Spleen (tissue), 11 donors: ENCODE results near the gene TP53BP1. TPM values are rescaled to one million over a fixed set of nuclear protein-coding genes. Genes with fewer than 3 reads are reported as not detected.
A peak's percentile ranks its signal among the peaks of the same experiment; 100 is the strongest.

Source experiments
- DNase-seq: peaks from one replicate; pipeline ENCODE4 v3.0.0-alpha.2; 2020
- H3K27ac ChIP-seq, 8 donors: fragments of 200-600 bp; sonication (generic) in 7 of 8; 1 replicate in 4 of 8; 2 replicates in 4 of 8; pipeline versions ENCODE4 v1.5.0 to v1.8.0; 2016 to 2021; ENCODE audit warnings: inconsistent platforms in 4 of 8, mild to moderate bottlenecking in 4 of 8, moderate library complexity in 1 of 8
- H3K27me3 ChIP-seq, 7 donors: fragments of 200-600 bp; sonication (generic) in 6 of 7; replicated peaks in 1 of 7; 1 replicate in 4 of 7; 2 replicates in 3 of 7; pipeline versions ENCODE4 v1.5.0 to v1.8.0; 2016 to 2021; ENCODE audit warnings: inconsistent platforms in 3 of 7, mild to moderate bottlenecking in 1 of 7
- H3K36me3 ChIP-seq, 6 donors: fragments of 200-600 bp; sonication (generic) in 5 of 6; 1 replicate in 4 of 6; 2 replicates in 2 of 6; pipeline versions ENCODE4 v1.5.0 to v1.8.0; 2016 to 2021; ENCODE audit warnings: inconsistent platforms in 2 of 6
- H3K4me1 ChIP-seq, 6 donors: fragments of 200-600 bp; sonication (generic) in 5 of 6; 1 replicate in 3 of 6; 2 replicates in 3 of 6; pipeline versions ENCODE4 v1.5.0 to v1.8.0; 2016 to 2021; ENCODE audit warnings: inconsistent platforms in 3 of 6
- H3K4me3 ChIP-seq, 8 donors: fragments of 200-600 bp; sonication (generic) in 7 of 8; 1 replicate in 4 of 8; 2 replicates in 4 of 8; pipeline versions ENCODE4 v1.5.0 to v1.8.0; 2016 to 2021; ENCODE audit warnings: inconsistent platforms in 4 of 8, mild to moderate bottlenecking in 4 of 8, moderate library complexity in 2 of 8
- H3K9me3 ChIP-seq, 8 donors: fragments of 200-600 bp; sonication (generic) in 7 of 8; 1 replicate in 4 of 8; 2 replicates in 4 of 8; pipeline versions ENCODE4 v1.5.0 to v1.8.0; 2016 to 2021; ENCODE audit warnings: inconsistent platforms in 4 of 8
- POLR2A ChIP-seq, 3 donors: fragments of 450-650 bp; IDR thresholded peaks; one replicate each; pipeline ENCODE4 v1.5.1; 2017; ENCODE audit warnings: antibody characterized with exemption in 3 of 3, mild to moderate bottlenecking in 1 of 3
- POLR2AphosphoS5 ChIP-seq, 3 donors: sonication (generic); formaldehyde crosslinking; IDR thresholded peaks; one replicate each; pipeline ENCODE4 v1.5.1; 2017; ENCODE audit warnings: antibody characterized with exemption in 3 of 3
- WGBS, 5 donors: extraction: QIAGEN DNeasy Blood & Tissue Kit in 3 of 5; methylation state at CpG; one replicate each; pipeline versions ENCODE4 v1.1.5 to v1.1.7; 2013 to 2018; 5-methylcytosine and 5-hydroxymethylcytosine counted together
- intact Hi-C: fragments of 100-400 bp; cut with DNase I; formaldehyde crosslinking; loops from one replicate; pipeline ENCODE4 v1.15.0; 2023; ENCODE audit warnings: low total_unique reads
- polyA plus RNA-seq, 3 donors: library from polyadenylated mRNA; stranded (reverse); fragments of 200-250 nt; gene quantifications; one replicate each; pipeline ENCODE4 v1.2.1, GENCODE V29; 2013
- total RNA-seq, 7 donors: library from RNA; depleted of rRNA in 3 of 7; stranded (reverse); fragments of >200 nt in 3 of 7; fragmentation: NEBNext Ultra II Directional in 4 of 7; extraction: Animal tissue kit (Norgen Biotek cat#: 25700) in 4 of 7; gene quantifications; one replicate each; pipeline versions ENCODE4 v1.1.0 to v1.2.1, GENCODE V29; 2016 to 2021
- TF ChIP-seq, protein P1 (sequence below), 11 experiments: fragments of 200-600 bp in 7 of 11; fragments of 450-650 bp in 4 of 11; sonication (generic) in 4 of 11; IDR thresholded peaks in 8 of 11; conservative IDR thresholded peaks in 3 of 11; 1 replicate in 7 of 11; 2 replicates in 4 of 11; pipeline versions ENCODE4 v1.4.0 to v1.8.0; 2016 to 2021; ENCODE audit warnings: antibody characterized with exemption in 11 of 11, inconsistent platforms in 4 of 11, mild to moderate bottlenecking in 1 of 11
- donor health status: healthy with polysubstance abuse.
- donor health status: DM: no; HTN: no; CAD: no; lungs with moderate emphysema.
- donor health status: DM: no; HTN: no; CAD: no.
- donor health status: Bipolar disorder and iron deficiency.
- donor health status: healthy.
- donor health status: DM: no; HTN: no; CAD: no.
- donor health status: DM: yes; HTN: yes; CAD: no.

Gene TP53BP1
- total and polyA plus RNA-seq, 10 donors, result 7.2 to 55.4 (median 41.1) TPM

DNA sequence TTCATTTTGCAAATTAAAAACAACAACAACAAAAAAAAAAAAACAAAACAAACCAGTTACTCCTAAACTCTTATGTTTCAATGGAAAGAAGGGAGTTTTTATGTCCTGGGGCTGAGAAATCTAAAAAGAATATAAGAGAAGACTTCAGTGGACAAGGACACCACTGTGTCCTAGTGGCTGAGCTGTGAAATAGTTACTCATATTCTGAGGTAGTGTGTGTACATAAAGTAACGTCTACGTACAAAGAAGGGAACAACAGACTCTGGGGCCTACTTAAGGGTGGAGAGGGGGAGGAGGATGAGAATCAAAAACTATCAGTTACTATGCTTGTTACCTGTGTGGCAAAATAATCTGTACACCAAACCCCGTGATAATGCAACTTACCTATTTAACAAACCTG, 6.0 kb upstream of the TP53BP1 start:
- Histone ChIP-seq H3K9me3 (no peaks in the 10 kb centered on the region), H3K4me3 (no peak overlapping the region), H3K27ac (no peak overlapping the region), H3K27me3 (no peaks in the 10 kb centered on the region), H3K36me3 (no peaks in the 10 kb centered on the region), H3K4me1 (peaks cover 0 to 3% (median 0%) of the 10 kb centered on the region in 6 donors)
- TF ChIP-seq POLR2AphosphoS5 (IDR thresholded peaks at IDR 0.05) (no peak), POLR2A (IDR thresholded peaks at IDR 0.05) (no peak)
- TF ChIP-seq, protein P1, sequence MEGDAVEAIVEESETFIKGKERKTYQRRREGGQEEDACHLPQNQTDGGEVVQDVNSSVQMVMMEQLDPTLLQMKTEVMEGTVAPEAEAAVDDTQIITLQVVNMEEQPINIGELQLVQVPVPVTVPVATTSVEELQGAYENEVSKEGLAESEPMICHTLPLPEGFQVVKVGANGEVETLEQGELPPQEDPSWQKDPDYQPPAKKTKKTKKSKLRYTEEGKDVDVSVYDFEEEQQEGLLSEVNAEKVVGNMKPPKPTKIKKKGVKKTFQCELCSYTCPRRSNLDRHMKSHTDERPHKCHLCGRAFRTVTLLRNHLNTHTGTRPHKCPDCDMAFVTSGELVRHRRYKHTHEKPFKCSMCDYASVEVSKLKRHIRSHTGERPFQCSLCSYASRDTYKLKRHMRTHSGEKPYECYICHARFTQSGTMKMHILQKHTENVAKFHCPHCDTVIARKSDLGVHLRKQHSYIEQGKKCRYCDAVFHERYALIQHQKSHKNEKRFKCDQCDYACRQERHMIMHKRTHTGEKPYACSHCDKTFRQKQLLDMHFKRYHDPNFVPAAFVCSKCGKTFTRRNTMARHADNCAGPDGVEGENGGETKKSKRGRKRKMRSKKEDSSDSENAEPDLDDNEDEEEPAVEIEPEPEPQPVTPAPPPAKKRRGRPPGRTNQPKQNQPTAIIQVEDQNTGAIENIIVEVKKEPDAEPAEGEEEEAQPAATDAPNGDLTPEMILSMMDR (IDR thresholded peaks at IDR 0.05 in 8 of 11, conservative IDR thresholded peaks at IDR 0.05 in 3 of 11), result no peak
- no peak for DNase-seq
- 77 to 80% (median 79%) methylated on average over 3 of the region's 3 CpGs for WGBS, 5 donors
- intact Hi-C loops, result no loop called here

DNA sequence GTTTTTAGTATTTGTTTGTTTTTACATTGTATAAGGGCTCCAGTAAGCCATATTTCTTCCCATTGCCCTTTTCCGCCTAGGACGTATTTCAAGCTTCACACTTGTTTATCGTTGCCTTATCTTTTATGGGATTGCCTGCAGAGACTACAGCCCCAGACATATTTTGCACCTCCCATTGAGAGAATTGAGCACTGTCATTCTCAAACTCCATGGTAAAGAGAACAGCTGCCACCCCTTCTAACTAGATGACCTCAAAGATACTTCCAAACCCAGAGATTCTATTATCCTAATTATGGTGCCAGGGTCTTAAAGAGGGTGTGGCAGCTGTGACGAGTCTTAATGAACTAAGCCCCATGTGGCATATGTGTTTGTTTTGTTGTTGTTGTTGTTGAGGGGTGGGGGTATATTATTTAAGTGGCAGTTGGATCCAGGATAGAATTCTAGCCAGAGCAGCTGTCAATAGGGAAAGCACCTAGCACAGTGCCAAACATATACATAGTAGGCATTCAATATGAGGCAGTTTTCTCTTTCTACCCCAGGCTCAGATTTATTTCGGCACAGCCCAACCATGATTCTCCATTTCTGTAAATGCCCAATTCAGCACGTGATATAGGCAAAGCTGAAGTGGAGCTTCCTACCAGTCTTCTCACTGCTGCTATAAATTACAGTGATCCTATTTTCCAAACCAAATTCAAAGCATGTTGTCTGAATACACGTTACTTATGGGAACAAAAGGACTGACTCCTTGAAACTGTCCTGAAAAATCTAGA, 932 bp upstream of the TP53BP1 start:
- peaks cover 6 to 46% (median 23%) of the 10 kb centered on the region in 6 donors for H3K4me1 ChIP-seq
- H3K27me3 ChIP-seq, result no peaks in the 10 kb centered on the region
- peaks cover 0 to 26% (median 6%) of the 10 kb centered on the region in 6 donors for H3K36me3 ChIP-seq
- TF ChIP-seq, protein P1 (IDR thresholded peaks at IDR 0.05 in 8 of 11, conservative IDR thresholded peaks at IDR 0.05 in 3 of 11), result no peak
- TF ChIP-seq POLR2AphosphoS5 (IDR thresholded peaks at IDR 0.05) (no peak), POLR2A (IDR thresholded peaks at IDR 0.05) (no peak)
- peak overlapping the region in 6 of 8 donors; percentile 75 to 90 (median 86) for H3K4me3 ChIP-seq
- intact Hi-C loops, result no loop called here
- no peak for DNase-seq
- no peaks in the 10 kb centered on the region for H3K9me3 ChIP-seq
- WGBS, 5 donors, result 73 to 78% (median 77%) methylated on average over 7 of the region's 7 CpGs
- peak overlapping the region in 7 of 8 donors; percentile 71 to 91 (median 86) for H3K27ac ChIP-seq

DNA sequence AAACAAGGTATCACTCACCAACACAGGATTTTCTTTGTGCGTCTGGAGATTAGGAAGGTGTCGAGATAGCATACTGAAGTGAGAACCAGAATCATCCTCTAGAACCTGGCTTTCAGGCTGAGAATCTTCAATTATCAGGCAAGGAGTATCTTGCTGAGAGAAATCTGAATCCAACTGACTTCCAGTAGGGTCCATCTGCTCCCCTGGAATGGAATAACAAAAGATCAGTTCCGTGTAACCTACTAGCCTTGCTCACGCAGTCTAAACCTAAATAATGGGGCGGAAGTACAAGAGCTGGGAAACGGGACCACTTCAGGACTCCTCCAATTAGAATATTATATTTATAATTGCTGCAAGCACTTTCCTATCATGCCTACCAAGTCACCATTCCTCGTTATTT, 690 bp downstream of the TP53BP1 start:
- WGBS, 5 donors, result 17 to 24% (median 19%) methylated on average over 7 of the region's 7 CpGs
- peak overlapping the region; percentile 63 to 91 (median 86) for H3K27ac ChIP-seq
- H3K4me1 ChIP-seq, result peaks cover 6 to 49% (median 25%) of the 10 kb centered on the region in 6 donors

DNA sequence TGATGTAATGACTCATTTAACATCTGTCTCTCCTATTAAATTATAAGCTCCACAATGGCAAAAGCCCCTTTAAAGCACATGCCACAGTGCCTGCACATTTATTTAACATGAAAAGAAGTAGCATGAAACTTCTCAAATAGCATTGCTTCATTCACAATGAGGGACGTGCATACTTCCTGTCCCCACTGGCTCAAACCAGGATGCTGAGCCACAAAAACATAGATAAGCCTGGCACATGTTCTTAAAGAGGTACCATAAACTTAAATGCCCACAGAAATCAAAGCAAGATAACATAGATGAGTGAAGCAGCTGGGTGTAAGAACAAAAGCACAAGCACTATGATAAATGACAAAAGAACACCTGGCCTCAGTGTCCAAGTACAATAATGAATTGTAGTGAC, 3.8 kb downstream of the TP53BP1 start:
- Histone ChIP-seq H3K4me1 (peaks cover 6 to 47% (median 25%) of the 10 kb centered on the region in 6 donors), H3K27me3 (no peaks in the 10 kb centered on the region), H3K27ac (no peak overlapping the region), H3K9me3 (no peaks in the 10 kb centered on the region), H3K36me3 (peaks cover 0 to 68% (median 19%) of the 10 kb centered on the region in 6 donors), H3K4me3 (no peak overlapping the region)
- TF ChIP-seq, protein P1 (IDR thresholded peaks at IDR 0.05 in 8 of 11, conservative IDR thresholded peaks at IDR 0.05 in 3 of 11), result no peak
- TF ChIP-seq POLR2AphosphoS5 (IDR thresholded peaks at IDR 0.05) (no peak), POLR2A (IDR thresholded peaks at IDR 0.05) (no peak)
- 4 to 13% (median 8%) methylated on average over 1 of the region's 1 CpG for WGBS, 5 donors
- DNase-seq, result no peak
- intact Hi-C loops, result no loop called here

More for the DNA sequence above, 690 bp downstream of the TP53BP1 start:
- intact Hi-C loops, result no loop called here
- H3K4me3 ChIP-seq, result peak overlapping the region; percentile 56 to 90 (median 84)
- TF ChIP-seq, protein P1 (IDR thresholded peaks at IDR 0.05 in 8 of 11, conservative IDR thresholded peaks at IDR 0.05 in 3 of 11), result no peak
- no peak for TF ChIP-seq POLR2AphosphoS5 (IDR thresholded peaks at IDR 0.05)
- TF ChIP-seq POLR2A (IDR thresholded peaks at IDR 0.05), result no peak
- no peak for DNase-seq
- H3K36me3 ChIP-seq, result peaks cover 0 to 42% (median 12%) of the 10 kb centered on the region in 6 donors
- H3K9me3 ChIP-seq, result no peaks in the 10 kb centered on the region
- H3K27me3 ChIP-seq, result no peaks in the 10 kb centered on the region
